Activated CD4-positive, alpha-beta T cell treated with anti-CD3 and anti-CD28 coated beads for 36 hours (primary cell): ENCODE results near the gene CRKL. TPM values are rescaled to one million over a fixed set of nuclear protein-coding genes. Genes with fewer than 3 reads are reported as not detected.
"Not testable (repeated sequence)": the region's sequence is repeated elsewhere in the genome, so short reads cannot be mapped to it uniquely, and the experiment has no call there.

Experiments
- ATAC-seq: fragments of 200-7000 bp; cut with Tn5 transposase; one replicate; pipeline ENCODE4 v1.10.0; 2021; ENCODE audit warnings: mild to moderate bottlenecking, moderate library complexity
- CTCF ChIA-PET: fragments of 350-600 bp; sonication (Branson Sonifier 250); formaldehyde crosslinking; loops from one replicate; lab custom pipeline; 2021; ENCODE audit warnings: antibody characterized with exemption; lab: Charles Lee
- POLR2A ChIA-PET: fragments of 350-600 bp; sonication (Branson Sonifier 250); formaldehyde crosslinking; loops from one replicate; lab custom pipeline; 2021; ENCODE audit warnings: antibody characterized with exemption, inconsistent platforms; lab: Charles Lee
- DNase-seq: peaks from one replicate; pipeline ENCODE4 v3.0.0-alpha.2; 2020
- H3K27ac Mint-ChIP-seq: one replicate; pipeline ENCODE4 v1.8.0; 2021; ENCODE audit warnings: mixed read lengths
- H3K27me3 Mint-ChIP-seq: one replicate; pipeline ENCODE4 v1.8.0; 2021; ENCODE audit warnings: mixed read lengths
- H3K36me3 Mint-ChIP-seq: one replicate; pipeline ENCODE4 v1.8.0; 2021; ENCODE audit warnings: low read depth, mixed read lengths
- H3K4me1 Mint-ChIP-seq: one replicate; pipeline ENCODE4 v1.8.0; 2021; ENCODE audit warnings: mixed read lengths
- H3K4me3 Mint-ChIP-seq: one replicate; pipeline ENCODE4 v1.8.0; 2021; ENCODE audit warnings: mild to moderate bottlenecking, moderate library complexity, mixed read lengths
- H3K9me3 Mint-ChIP-seq: one replicate; pipeline ENCODE4 v1.8.0; 2021; ENCODE audit warnings: low read depth, mixed read lengths
- intact Hi-C, 2 experiments: fragments of 100-400 bp; cut with DNase I in 1 of 2; cut with micrococcal nuclease in 1 of 2; formaldehyde crosslinking; loops; one replicate each; pipeline versions ENCODE4 v1.14.2 to v1.15.1; 2022 to 2024; cut with DNase I, micrococcal nuclease
- total RNA-seq, 2 experiments: library from RNA; stranded (reverse); gene quantifications; one replicate each; pipeline ENCODE4 v1.2.3, GENCODE V29; 2021

Gene CRKL
- total RNA-seq, 2 experiments from 2014 or later = 80.8 to 92.0 TPM

DNA sequence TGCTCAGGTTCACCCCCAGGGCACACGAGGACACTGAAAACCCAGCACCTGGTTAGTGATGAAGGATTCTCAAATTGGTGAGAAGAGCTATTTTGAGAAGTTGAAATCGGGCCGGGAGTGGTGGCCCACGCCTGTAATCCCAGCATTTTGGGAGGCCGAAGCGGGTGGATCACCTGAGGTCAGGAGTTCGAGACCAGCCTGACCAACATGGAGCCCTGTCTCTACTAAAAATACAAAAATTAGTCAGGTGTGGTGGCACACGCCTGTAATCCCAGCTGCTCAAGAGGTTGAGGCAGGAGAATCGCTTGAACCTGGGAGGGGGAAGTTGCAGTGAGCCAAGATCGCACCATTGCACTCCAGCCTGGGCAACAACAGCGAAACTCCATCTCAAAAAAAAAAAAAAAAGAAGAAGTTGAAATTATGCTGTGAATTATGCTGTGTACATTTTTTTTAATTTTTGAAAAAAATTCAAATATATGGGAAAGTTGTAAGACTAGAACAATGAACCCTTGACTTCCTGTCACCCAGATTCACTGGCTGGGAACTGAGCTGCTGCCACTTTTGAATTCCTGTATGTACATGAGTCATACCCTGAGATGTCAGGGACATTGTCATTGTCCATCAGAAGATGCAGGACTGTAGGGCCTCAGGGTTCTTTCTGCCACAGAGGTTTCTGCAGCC is 54.9 kb downstream of the CRKL start:
- intact Hi-C loops, H3K36me3 Mint-ChIP-seq, H3K9me3 Mint-ChIP-seq, DNase-seq, ATAC-seq, H3K4me1 Mint-ChIP-seq, H3K4me3 Mint-ChIP-seq, H3K27ac Mint-ChIP-seq, H3K27me3 Mint-ChIP-seq: not testable (repeated sequence)
- ChIA-PET POLR2A (interaction anchor here (0.8 to 1.2 kb wide), 2 partner anchors 9 to 10 kb away, joined by 3 to 6 read pairs; partner anchors contain the start of gene LZTR1), CTCF (interaction anchor here (0.7 kb wide), 1 partner anchor 41 kb away, joined by 3 read pairs; no protein-coding TSS in a partner anchor)

DNA sequence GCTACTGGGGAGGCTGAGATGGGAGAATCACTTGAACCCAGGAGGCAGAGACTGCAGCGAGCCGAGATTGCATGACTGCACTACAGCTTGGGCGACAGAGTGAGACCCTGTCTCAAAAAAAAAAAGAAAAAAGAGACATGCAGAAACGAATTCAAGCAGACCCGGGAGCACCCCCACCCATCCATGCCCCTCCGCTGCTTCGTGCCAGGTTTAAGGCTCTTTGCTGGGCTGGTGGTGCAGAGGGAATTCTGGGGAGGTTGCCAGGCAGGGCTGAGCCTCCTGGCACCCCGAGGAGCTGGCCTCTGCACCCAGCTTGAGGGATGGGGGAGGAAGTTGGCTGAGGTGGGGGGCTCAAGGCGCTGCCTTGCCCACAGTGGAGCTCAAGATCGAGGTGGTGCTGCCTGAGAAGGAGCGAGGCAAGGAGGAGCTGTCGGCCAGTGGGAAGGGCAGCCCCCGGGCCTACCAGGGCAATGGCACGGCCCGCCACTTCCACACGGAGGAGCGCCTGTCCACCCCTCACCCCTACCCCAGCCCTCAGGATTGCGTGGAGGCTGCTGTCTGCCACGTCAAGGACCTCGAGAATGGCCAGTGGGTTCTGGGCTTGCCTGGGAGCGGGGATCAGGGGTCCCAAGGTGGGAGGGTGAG is 55.8 kb downstream of the CRKL start:
- Mint-ChIP-seq H3K36me3 (no peaks in the 10 kb centered on the region), H3K4me3 (no peak overlapping the region), H3K27ac (no peak overlapping the region), H3K9me3 (no peaks in the 10 kb centered on the region), H3K4me1 (no peaks in the 10 kb centered on the region), H3K27me3 (no peaks in the 10 kb centered on the region)
- POLR2A ChIA-PET = interaction anchor here (0.8 to 1.2 kb wide), 2 partner anchors 8 to 9 kb away, joined by 3 to 6 read pairs; partner anchors contain the start of gene LZTR1
- no peak for ATAC-seq
- no peak for DNase-seq
- CTCF ChIA-PET = interaction anchor here (0.7 to 1.0 kb wide), 2 partner anchors 42 kb away, joined by 3 read pairs; partner anchors contain the start of gene P2RX6
- intact Hi-C loops = no loop called here

DNA sequence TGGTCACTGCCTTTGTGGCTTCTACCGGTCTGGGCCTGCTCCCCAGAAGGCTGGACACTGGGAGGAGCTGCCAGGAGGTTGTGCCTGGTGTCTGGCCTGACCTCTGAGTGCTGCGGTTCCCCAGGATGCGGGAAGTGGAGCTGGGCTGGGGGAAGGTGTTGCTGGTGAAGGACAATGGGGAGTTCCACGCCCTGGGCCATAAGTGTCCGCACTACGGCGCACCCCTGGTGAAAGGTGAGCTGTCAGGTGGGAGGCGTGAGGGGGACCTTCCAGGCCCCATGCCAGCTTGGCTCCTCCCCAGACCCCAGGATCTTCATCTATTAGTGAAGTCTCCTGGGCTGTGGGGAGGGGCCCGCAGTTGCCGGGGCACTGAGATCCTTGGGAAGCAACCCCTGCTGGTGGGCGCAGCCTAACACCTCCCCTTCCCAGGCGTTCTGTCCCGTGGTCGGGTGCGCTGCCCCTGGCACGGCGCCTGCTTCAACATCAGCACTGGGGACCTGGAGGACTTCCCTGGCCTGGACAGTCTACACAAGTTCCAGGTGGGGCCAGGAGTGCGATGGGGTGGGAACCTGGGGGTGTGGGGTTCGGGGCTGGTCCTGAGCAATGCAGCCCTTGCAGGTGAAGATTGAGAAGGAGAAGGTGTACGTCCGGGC is 56.6 kb downstream of the CRKL start:
- no peak for DNase-seq
- ChIA-PET POLR2A (no interaction called here), CTCF (interaction anchor here (1.0 kb wide), 2 partner anchors 41 to 48 kb away, joined by 3 read pairs; partner anchors contain the start of gene P2RX6)
- Mint-ChIP-seq H3K27ac (no peak overlapping the region), H3K4me3 (no peak overlapping the region), H3K9me3 (peaks cover under 1% of the 10 kb centered on the region), H3K4me1 (no peaks in the 10 kb centered on the region), H3K36me3 (no peaks in the 10 kb centered on the region), H3K27me3 (no peaks in the 10 kb centered on the region)
- ATAC-seq = no peak
- intact Hi-C loops = no loop called here

DNA sequence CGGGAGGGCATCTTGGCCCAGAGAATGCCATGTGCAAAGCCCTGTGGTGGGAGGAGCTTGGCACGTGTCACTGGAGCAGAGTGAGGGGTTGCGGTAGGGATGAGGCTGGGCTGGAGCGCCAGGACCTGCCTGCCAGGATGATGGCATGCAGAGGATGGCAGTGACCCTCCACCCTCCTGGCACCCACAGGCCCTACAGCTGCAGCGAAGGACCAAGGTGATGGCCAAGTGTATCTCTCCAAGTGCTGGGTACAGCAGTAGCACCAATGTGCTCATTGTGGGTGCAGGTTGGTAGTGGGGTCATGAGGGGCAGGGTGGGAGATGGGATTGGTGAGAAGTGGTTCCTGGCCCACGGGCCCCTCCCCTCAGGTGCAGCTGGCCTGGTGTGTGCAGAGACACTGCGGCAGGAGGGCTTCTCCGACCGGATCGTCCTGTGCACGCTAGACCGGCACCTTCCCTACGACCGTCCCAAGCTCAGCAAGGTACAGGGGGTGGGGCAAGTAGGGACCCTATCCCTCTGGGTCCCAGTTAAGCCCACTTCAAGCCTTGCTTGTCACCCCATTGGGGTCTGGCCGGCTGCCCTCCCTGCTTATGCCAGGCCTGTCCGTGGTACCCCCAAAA is 57.2 kb downstream of the CRKL start:
- ATAC-seq (no peak), DNase-seq (no peak)
- intact Hi-C loops = no loop called here
- H3K27ac Mint-ChIP-seq = no peak overlapping the region
- ChIA-PET POLR2A (interaction anchor here (0.6 kb wide), 1 partner anchor 100 kb away, joined by 4 read pairs; no protein-coding TSS in a partner anchor), CTCF (interaction anchor here (1.0 kb wide), 1 partner anchor 49 kb away, joined by 3 read pairs; no protein-coding TSS in a partner anchor)
- H3K36me3 Mint-ChIP-seq = no peaks in the 10 kb centered on the region
- no peaks in the 10 kb centered on the region for H3K27me3 Mint-ChIP-seq
- H3K4me1 Mint-ChIP-seq = peaks cover 5% of the 10 kb centered on the region
- H3K9me3 Mint-ChIP-seq = peaks cover 3% of the 10 kb centered on the region
- no peak overlapping the region for H3K4me3 Mint-ChIP-seq

DNA sequence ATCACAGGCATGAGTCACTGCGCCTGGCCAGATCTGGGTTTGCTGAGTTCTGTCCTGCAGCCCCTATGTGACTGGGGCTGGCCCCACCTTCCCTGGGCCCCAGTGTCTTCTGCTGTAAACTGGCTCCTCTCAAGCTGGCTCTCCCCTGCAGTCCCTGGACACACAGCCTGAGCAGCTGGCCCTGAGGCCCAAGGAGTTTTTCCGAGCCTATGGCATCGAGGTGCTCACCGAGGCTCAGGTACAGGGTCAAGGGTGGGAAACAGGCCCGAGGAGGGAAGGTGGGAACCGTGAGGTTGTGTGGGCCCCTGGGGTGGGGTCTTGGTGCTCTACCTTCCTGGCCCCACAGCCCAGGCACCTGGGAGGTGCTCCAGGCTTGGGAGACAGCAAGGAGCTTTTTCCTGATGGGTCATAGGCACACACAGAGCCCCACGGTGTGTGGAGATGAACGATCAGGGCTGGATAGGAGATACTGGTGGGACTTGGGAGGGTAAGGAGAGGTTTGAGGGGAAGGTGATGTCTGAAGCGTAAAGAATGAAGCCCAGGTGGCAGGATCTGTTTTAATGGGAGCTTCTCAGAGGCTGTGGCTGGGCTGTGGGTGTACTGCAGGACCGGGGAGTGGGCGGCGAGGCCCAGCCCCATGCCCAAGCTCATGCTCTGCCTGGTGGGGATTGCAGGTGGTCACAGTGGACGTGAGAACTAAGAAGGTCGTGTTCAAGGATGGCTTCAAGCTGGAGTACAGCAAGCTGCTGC is 58.5 kb downstream of the CRKL start:
- DNase-seq (no peak), ATAC-seq (no peak)
- intact Hi-C loops = no loop called here
- Mint-ChIP-seq H3K36me3 (no peaks in the 10 kb centered on the region), H3K9me3 (peaks cover 3% of the 10 kb centered on the region), H3K4me1 (peaks cover 18% of the 10 kb centered on the region), H3K27me3 (no peaks in the 10 kb centered on the region), H3K4me3 (no peak overlapping the region), H3K27ac (no peak overlapping the region)
- POLR2A ChIA-PET = interaction anchor here (0.7 kb wide), 1 partner anchor 39 kb away, joined by 3 read pairs; no protein-coding TSS in a partner anchor
- CTCF ChIA-PET = interaction anchor here (0.5 kb wide), 1 partner anchor 56 kb away, joined by 3 read pairs; no protein-coding TSS in a partner anchor

DNA sequence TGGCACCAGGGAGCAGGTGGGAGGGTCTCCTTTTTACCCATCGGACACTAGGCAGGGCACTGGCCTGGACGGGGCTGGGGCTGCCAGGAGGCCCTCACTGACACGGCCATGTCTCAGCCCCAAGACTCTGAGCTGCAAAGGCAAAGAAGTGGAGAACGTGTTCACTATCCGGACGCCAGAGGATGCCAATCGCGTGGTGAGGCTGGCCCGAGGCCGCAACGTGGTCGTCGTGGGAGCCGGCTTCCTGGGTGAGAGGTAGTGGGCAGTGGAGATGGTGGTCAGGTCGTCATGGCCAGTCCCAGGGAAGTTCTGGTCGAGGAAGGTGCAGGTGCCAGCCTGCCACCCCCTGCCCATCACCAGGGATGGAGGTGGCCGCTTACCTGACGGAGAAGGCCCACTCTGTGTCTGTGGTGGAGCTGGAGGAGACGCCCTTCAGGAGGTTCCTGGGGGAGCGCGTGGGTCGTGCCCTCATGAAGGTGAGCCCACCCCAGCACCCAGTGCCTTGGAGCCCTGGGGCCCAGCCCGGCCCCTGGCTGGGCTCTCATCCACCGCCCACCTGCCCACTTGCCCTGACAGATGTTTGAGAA is 59.2 kb downstream of the CRKL start:
- H3K27me3 Mint-ChIP-seq = no peaks in the 10 kb centered on the region
- no peak overlapping the region for H3K4me3 Mint-ChIP-seq
- peaks cover 3% of the 10 kb centered on the region for H3K9me3 Mint-ChIP-seq
- H3K27ac Mint-ChIP-seq = no peak overlapping the region
- DNase-seq = no peak
- ATAC-seq = no peak
- no peaks in the 10 kb centered on the region for H3K36me3 Mint-ChIP-seq
- H3K4me1 Mint-ChIP-seq = peaks cover 25% of the 10 kb centered on the region
- ChIA-PET CTCF (interaction anchor here (0.5 kb wide), 1 partner anchor 57 kb away, joined by 3 read pairs; no protein-coding TSS in a partner anchor), POLR2A (no interaction called here)
- intact Hi-C loops = no loop called here

DNA sequence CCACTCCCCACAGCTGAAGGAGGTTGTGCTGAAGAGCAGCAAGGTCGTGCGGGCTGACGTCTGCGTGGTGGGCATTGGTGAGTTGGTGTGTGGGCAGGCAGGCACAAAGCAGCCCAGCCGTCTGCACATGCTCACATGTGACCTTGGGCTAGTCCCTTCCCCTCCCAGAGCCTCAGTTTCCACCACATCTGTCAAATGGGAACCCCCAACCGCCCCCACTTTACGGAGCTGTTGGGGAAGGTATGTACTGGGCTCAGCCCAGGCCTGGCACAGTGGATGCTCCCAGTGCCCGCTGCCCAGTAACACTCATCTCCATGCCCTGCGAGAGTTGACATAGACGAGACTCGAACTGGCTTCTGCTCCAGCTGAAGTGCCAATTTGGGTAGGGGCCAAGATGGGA is 59.8 kb downstream of the CRKL start:
- ATAC-seq = no peak
- Mint-ChIP-seq H3K27ac (no peak overlapping the region), H3K4me1 (peaks cover 27% of the 10 kb centered on the region), H3K9me3 (peaks cover 3% of the 10 kb centered on the region), H3K27me3 (no peaks in the 10 kb centered on the region), H3K4me3 (no peak overlapping the region), H3K36me3 (no peaks in the 10 kb centered on the region)
- intact Hi-C loops = no loop called here
- DNase-seq = no peak
- CTCF ChIA-PET = no interaction called here
- POLR2A ChIA-PET = no interaction called here

DNA sequence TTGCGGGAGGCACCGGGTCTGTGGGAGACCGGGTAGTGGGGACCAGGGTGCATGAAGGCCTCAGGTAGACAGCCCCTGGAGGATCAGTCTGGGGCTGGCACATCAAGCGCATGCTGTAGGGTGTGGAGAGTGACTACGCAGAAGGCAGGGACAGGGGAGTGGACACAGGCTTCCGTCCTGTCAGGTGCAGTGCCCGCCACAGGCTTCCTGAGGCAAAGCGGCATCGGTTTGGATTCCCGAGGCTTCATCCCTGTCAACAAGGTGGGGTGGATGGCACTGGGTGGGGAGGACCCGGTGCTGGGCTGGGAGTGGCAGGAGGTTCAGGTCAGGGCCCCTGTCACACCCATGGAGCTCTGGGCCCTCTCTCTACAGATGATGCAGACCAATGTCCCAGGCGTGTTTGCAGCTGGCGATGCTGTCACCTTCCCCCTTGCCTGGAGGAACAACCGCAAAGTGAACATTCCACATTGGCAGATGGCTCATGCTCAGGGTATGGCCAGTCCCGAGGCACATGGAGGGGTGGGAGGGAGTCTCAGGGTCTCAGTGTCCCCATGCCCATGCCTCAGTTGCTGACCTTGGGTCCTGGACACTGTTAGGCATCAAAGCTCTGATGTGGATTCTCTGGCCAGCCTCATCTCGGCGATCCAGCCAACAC is 60.4 kb downstream of the CRKL start:
- no peak for DNase-seq
- intact Hi-C loops = no loop called here
- POLR2A ChIA-PET = no interaction called here
- Mint-ChIP-seq H3K4me1 (peaks cover 28% of the 10 kb centered on the region), H3K36me3 (no peaks in the 10 kb centered on the region), H3K4me3 (no peak overlapping the region), H3K27me3 (no peaks in the 10 kb centered on the region), H3K27ac (no peak overlapping the region), H3K9me3 (peaks cover 3% of the 10 kb centered on the region)
- CTCF ChIA-PET = interaction anchor here (1.0 kb wide), 1 partner anchor 60 kb away, joined by 3 read pairs; the partner anchor contains the start of gene CRKL
- ATAC-seq = no peak

DNA sequence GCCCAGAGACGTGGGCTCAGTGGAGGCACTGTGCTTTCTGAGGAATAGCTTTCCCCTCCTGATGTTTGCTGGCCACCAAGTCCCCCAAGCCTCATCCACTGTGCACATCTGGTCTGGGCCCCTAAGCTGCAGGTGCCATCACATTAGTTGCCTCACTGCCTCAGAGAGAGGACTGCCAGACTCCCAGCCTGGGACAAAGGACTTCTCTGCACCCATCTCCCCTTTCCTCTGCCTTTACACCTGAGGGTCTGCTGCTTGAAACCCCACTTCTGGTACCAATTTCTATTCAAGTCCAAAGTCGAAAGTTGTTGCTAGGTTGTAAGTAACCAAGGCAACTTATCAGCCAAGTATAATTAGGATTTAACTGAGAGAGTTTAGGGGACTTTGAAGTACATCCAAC is 61.2 kb downstream of the CRKL start:
- no peak overlapping the region for H3K27ac Mint-ChIP-seq
- H3K4me1 Mint-ChIP-seq = peaks cover 33% of the 10 kb centered on the region
- ATAC-seq (no peak), DNase-seq (no peak)
- CTCF ChIA-PET = interaction anchor here (1.0 kb wide), 1 partner anchor 61 kb away, joined by 3 read pairs; the partner anchor contains the start of gene CRKL
- peaks cover 3% of the 10 kb centered on the region for H3K9me3 Mint-ChIP-seq
- H3K36me3 Mint-ChIP-seq = no peaks in the 10 kb centered on the region
- H3K4me3 Mint-ChIP-seq = no peak overlapping the region
- intact Hi-C loops = no loop called here
- H3K27me3 Mint-ChIP-seq = no peaks in the 10 kb centered on the region
- POLR2A ChIA-PET = no interaction called here
